H1 (cell line): Measurements from ENCODE around the gene MYH16. TPM values are rescaled to one million over a fixed set of nuclear protein-coding genes. Genes with fewer than 3 reads are reported as not detected.

Source experiments
- ASH2L ChIP-seq: fragments of 200-600, 300-600 bp; sonication (generic); IDR thresholded peaks from one replicate; pipeline ENCODE4 v1.7.1; 2017; ENCODE audit warnings: low read length
- BRCA1 ChIP-seq: IDR thresholded peaks from 2 replicates; pipeline ENCODE4 v1.6.1; 2012; ENCODE audit warnings: low read depth, low read length, improper control_type of control experiment
- FOSL1 ChIP-seq: IDR thresholded peaks from 2 replicates; pipeline ENCODE4 v1.6.1; 2011; ENCODE audit warnings: mild to moderate bottlenecking, low read depth, low read length, moderate library complexity; ENCODE audit not compliant: insufficient read depth
- RXRA ChIP-seq: IDR thresholded peaks from 2 replicates; pipeline ENCODE4 v1.6.1; 2011; ENCODE audit warnings: low read depth, mild to moderate bottlenecking, low read length, moderate library complexity; ENCODE audit not compliant: insufficient read depth
- SP2 ChIP-seq: IDR thresholded peaks from 2 replicates; pipeline ENCODE4 v1.6.1; 2012; ENCODE audit warnings: mild to moderate bottlenecking, low read length, inconsistent platforms
- TAF7 ChIP-seq: optimal IDR thresholded peaks from 2 replicates; pipeline ENCODE3; 2011; ENCODE audit warnings: low read depth, mild to moderate bottlenecking, inconsistent platforms, low read length, moderate library complexity, borderline replicate concordance
- polyA plus RNA-seq, 7 experiments: library from polyadenylated mRNA; depleted of rRNA in 3 of 7; stranded (reverse) in 5 of 7; unstranded in 2 of 7; fragments of >200 nt in 5 of 7; fragments of 200-250 nt in 2 of 7; gene quantifications; 1 replicate in 5 of 7; 2 replicates in 1 of 7; 4 replicates in 1 of 7; pipeline versions ENCODE4 v1.2.1 to v1.2.3, GENCODE V29; 2011 to 2013; ENCODE audit warnings: missing spikeins in 2 of 7, mixed read lengths in 2 of 7
- total RNA-seq: library from RNA; stranded (reverse); fragmentation: NEBNext Ultra II Directional; extraction: Animal tissue kit (Norgen Biotek cat#: 25700); gene quantifications from 2 replicates; pipeline ENCODE4 v1.2.1, GENCODE V29; 2021
- TF ChIP-seq, protein P1 (sequence below): fragments of 300-600 bp; sonication (generic); IDR thresholded peaks from 2 replicates; pipeline ENCODE4 v1.7.1; 2012; ENCODE audit warnings: low read length, moderate library complexity, mild to moderate bottlenecking, inconsistent platforms; ENCODE audit not compliant: insufficient replicate concordance
- TF ChIP-seq, protein P2 (sequence below): IDR thresholded peaks from 2 replicates; pipeline ENCODE4 v1.6.1; 2012; ENCODE audit warnings: low read length, inconsistent platforms

MYH16 gene
- total and polyA plus RNA-seq, 2 of the 8 experiments (the other 6 are each of a cell fraction or from before 2014, with no cell fraction given), result not detected

DNA sequence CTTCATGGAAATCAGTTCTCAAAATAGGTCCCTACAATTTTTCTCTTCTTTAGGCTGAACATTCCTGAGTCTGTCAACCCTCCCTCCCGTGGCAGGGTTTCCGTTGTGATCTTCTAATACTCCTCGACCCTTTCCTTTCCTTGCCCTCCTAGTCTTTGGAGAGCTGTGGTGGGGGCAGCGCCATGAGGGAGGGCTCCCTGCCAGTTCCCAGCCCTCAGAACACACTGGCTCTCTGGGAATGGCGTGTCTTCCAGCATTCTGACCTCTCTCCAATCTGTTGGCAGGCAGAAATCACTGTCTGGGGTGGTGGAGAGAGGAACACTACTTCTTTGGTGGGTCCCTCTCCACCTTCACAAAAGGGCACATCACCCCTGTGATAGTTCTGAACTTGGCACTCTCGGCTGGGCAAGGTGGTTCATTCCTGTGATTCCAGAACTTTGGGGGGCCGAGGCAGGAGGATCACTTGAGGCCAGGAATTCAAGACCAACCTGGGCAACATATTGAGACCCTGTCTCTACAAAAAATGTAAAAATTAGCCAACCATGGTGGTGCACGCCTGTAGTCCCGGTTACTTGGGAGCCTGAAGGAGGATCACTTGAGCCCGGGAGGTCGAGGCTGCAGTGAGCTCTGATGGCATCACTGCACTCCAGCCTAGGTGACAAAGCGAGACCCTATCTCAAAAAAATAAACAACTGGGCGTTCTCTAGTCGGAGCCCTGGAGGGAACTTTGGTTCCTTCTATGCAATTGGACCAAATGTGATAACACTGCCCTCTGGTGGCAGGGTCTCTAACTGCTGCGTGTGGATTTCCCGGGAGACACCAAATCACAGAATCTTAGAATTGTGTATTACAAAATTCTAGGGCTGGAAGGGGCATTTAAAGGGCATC is 39.9 kb downstream of the MYH16 start (continued):
- TF ChIP-seq RXRA (no peak), BRCA1 (no peak), ASH2L (no peak), SP2 (no peak), TAF7 (no peak), FOSL1 (no peak)
- TF ChIP-seq, protein P1, sequence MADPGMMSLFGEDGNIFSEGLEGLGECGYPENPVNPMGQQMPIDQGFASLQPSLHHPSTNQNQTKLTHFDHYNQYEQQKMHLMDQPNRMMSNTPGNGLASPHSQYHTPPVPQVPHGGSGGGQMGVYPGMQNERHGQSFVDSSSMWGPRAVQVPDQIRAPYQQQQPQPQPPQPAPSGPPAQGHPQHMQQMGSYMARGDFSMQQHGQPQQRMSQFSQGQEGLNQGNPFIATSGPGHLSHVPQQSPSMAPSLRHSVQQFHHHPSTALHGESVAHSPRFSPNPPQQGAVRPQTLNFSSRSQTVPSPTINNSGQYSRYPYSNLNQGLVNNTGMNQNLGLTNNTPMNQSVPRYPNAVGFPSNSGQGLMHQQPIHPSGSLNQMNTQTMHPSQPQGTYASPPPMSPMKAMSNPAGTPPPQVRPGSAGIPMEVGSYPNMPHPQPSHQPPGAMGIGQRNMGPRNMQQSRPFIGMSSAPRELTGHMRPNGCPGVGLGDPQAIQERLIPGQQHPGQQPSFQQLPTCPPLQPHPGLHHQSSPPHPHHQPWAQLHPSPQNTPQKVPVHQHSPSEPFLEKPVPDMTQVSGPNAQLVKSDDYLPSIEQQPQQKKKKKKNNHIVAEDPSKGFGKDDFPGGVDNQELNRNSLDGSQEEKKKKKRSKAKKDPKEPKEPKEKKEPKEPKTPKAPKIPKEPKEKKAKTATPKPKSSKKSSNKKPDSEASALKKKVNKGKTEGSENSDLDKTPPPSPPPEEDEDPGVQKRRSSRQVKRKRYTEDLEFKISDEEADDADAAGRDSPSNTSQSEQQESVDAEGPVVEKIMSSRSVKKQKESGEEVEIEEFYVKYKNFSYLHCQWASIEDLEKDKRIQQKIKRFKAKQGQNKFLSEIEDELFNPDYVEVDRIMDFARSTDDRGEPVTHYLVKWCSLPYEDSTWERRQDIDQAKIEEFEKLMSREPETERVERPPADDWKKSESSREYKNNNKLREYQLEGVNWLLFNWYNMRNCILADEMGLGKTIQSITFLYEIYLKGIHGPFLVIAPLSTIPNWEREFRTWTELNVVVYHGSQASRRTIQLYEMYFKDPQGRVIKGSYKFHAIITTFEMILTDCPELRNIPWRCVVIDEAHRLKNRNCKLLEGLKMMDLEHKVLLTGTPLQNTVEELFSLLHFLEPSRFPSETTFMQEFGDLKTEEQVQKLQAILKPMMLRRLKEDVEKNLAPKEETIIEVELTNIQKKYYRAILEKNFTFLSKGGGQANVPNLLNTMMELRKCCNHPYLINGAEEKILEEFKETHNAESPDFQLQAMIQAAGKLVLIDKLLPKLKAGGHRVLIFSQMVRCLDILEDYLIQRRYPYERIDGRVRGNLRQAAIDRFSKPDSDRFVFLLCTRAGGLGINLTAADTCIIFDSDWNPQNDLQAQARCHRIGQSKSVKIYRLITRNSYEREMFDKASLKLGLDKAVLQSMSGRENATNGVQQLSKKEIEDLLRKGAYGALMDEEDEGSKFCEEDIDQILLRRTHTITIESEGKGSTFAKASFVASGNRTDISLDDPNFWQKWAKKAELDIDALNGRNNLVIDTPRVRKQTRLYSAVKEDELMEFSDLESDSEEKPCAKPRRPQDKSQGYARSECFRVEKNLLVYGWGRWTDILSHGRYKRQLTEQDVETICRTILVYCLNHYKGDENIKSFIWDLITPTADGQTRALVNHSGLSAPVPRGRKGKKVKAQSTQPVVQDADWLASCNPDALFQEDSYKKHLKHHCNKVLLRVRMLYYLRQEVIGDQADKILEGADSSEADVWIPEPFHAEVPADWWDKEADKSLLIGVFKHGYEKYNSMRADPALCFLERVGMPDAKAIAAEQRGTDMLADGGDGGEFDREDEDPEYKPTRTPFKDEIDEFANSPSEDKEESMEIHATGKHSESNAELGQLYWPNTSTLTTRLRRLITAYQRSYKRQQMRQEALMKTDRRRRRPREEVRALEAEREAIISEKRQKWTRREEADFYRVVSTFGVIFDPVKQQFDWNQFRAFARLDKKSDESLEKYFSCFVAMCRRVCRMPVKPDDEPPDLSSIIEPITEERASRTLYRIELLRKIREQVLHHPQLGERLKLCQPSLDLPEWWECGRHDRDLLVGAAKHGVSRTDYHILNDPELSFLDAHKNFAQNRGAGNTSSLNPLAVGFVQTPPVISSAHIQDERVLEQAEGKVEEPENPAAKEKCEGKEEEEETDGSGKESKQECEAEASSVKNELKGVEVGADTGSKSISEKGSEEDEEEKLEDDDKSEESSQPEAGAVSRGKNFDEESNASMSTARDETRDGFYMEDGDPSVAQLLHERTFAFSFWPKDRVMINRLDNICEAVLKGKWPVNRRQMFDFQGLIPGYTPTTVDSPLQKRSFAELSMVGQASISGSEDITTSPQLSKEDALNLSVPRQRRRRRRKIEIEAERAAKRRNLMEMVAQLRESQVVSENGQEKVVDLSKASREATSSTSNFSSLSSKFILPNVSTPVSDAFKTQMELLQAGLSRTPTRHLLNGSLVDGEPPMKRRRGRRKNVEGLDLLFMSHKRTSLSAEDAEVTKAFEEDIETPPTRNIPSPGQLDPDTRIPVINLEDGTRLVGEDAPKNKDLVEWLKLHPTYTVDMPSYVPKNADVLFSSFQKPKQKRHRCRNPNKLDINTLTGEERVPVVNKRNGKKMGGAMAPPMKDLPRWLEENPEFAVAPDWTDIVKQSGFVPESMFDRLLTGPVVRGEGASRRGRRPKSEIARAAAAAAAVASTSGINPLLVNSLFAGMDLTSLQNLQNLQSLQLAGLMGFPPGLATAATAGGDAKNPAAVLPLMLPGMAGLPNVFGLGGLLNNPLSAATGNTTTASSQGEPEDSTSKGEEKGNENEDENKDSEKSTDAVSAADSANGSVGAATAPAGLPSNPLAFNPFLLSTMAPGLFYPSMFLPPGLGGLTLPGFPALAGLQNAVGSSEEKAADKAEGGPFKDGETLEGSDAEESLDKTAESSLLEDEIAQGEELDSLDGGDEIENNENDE, result no peak
- TF ChIP-seq, protein P2, sequence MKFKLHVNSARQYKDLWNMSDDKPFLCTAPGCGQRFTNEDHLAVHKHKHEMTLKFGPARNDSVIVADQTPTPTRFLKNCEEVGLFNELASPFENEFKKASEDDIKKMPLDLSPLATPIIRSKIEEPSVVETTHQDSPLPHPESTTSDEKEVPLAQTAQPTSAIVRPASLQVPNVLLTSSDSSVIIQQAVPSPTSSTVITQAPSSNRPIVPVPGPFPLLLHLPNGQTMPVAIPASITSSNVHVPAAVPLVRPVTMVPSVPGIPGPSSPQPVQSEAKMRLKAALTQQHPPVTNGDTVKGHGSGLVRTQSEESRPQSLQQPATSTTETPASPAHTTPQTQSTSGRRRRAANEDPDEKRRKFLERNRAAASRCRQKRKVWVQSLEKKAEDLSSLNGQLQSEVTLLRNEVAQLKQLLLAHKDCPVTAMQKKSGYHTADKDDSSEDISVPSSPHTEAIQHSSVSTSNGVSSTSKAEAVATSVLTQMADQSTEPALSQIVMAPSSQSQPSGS, result no peak
